HepG2 (cell line): ENCODE data around the gene G6PC3. TPM values are rescaled to one million over a fixed set of nuclear protein-coding genes. Genes with fewer than 3 reads are reported as not detected.

ENCODE experiments used
- ARNT ChIP-seq: fragments of 450-650 bp; IDR thresholded peaks from 2 replicates; pipeline ENCODE4 v1.6.1; 2017
- ATF6 ChIP-seq: sonication (generic); formaldehyde crosslinking; conservative IDR thresholded peaks from 2 replicates; pipeline ENCODE4 v1.4.0; 2020; ENCODE audit warnings: missing genetic modification reagents
- CEBPB ChIP-seq: IDR thresholded peaks from 2 replicates; pipeline ENCODE4 v1.6.1; 2011; ENCODE audit warnings: low read depth, low read length, improper control_type of control experiment, borderline replicate concordance
- DPF2 ChIP-seq: sonication (generic); formaldehyde crosslinking; IDR thresholded peaks from 2 replicates; pipeline ENCODE4 v1.4.0; 2020; ENCODE audit warnings: mild to moderate bottlenecking, low read depth, missing genetic modification reagents, borderline replicate concordance
- HOXA5 ChIP-seq: sonication (generic); formaldehyde crosslinking; IDR thresholded peaks from 2 replicates; pipeline ENCODE4 v1.4.0; 2020; ENCODE audit warnings: missing genetic modification reagents
- ISL2 ChIP-seq: sonication (generic); formaldehyde crosslinking; IDR thresholded peaks from 2 replicates; pipeline ENCODE4 v1.5.0; 2020; ENCODE audit warnings: missing genetic modification reagents
- KDM5A ChIP-seq: fragments of 200-600 bp; sonication (generic); IDR thresholded peaks from 2 replicates; pipeline ENCODE4 v1.7.0; 2018; ENCODE audit warnings: antibody characterized with exemption, mild to moderate bottlenecking, low read length, borderline replicate concordance
- MEIS2 ChIP-seq: sonication (generic); formaldehyde crosslinking; IDR thresholded peaks from 2 replicates; pipeline ENCODE4 v1.9.0; 2021; ENCODE audit warnings: mild to moderate bottlenecking, missing genetic modification reagents
- NFATC3 ChIP-seq: sonication (generic); formaldehyde crosslinking; IDR thresholded peaks from 2 replicates; pipeline ENCODE4 v1.5.1; 2020; ENCODE audit warnings: mild to moderate bottlenecking, missing genetic modification reagents
- ONECUT2 ChIP-seq: sonication (generic); formaldehyde crosslinking; IDR thresholded peaks from 2 replicates; pipeline ENCODE4 v1.4.0; 2020; ENCODE audit warnings: missing genetic modification reagents
- PHF21A ChIP-seq: sonication (generic); formaldehyde crosslinking; IDR thresholded peaks from 2 replicates; pipeline ENCODE4 v1.5.0; 2020; ENCODE audit warnings: mild to moderate bottlenecking, missing genetic modification reagents
- SP4 ChIP-seq: sonication (generic); formaldehyde crosslinking; IDR thresholded peaks from 2 replicates; pipeline ENCODE4 v1.8.1; 2023; ENCODE audit warnings: mild to moderate bottlenecking, missing genetic modification reagents
- SRF ChIP-seq: IDR thresholded peaks from 2 replicates; pipeline ENCODE4 v1.6.1; 2011; ENCODE audit warnings: mild to moderate bottlenecking, low read depth, low read length, moderate library complexity
- STAT6 ChIP-seq: sonication (generic); formaldehyde crosslinking; IDR thresholded peaks from 2 replicates; pipeline ENCODE4 v1.4.0; 2020; ENCODE audit warnings: missing genetic modification reagents, mild to moderate bottlenecking, borderline replicate concordance
- ZBED4 ChIP-seq: sonication (generic); formaldehyde crosslinking; IDR thresholded peaks from 2 replicates; pipeline ENCODE4 v1.4.0; 2020; ENCODE audit warnings: missing genetic modification reagents, borderline replicate concordance
- ZKSCAN1 ChIP-seq: fragments of 150-350 bp; IDR thresholded peaks from 2 replicates; pipeline ENCODE4 v1.6.1; 2014; ENCODE audit warnings: low read length
- ZNF761 ChIP-seq: sonication (generic); formaldehyde crosslinking; conservative IDR thresholded peaks from 2 replicates; pipeline ENCODE4 v1.4.0; 2020; ENCODE audit warnings: mild to moderate bottlenecking, missing genetic modification reagents
- ZNF841 ChIP-seq: sonication (generic); formaldehyde crosslinking; IDR thresholded peaks from 2 replicates; pipeline ENCODE4 v1.8.1; 2023; ENCODE audit warnings: missing genetic modification reagents, borderline replicate concordance
- ZNF883 ChIP-seq: sonication (generic); formaldehyde crosslinking; IDR thresholded peaks from 2 replicates; pipeline ENCODE4 v1.5.1; 2020; ENCODE audit warnings: mild to moderate bottlenecking, missing genetic modification reagents; ENCODE audit errors: not compliant biosample characterization
- polyA plus RNA-seq, 8 experiments: library from polyadenylated mRNA; depleted of rRNA in 3 of 8; stranded (reverse) in 7 of 8; unstranded in 1 of 8; fragments of >200 nt; fragmentation: Illumina TruSeq in 4 of 8; extraction: Trizol in 4 of 8; gene quantifications; 2 replicates each; pipeline versions ENCODE4 v1.2.1 to v1.2.3, GENCODE V29; 2011 to 2016; ENCODE audit warnings: low read depth in 4 of 8, missing spikeins in 1 of 8, mixed read lengths in 1 of 8; ENCODE audit not compliant: insufficient read depth in 1 of 8
- total RNA-seq, 5 experiments: library from RNA; depleted of rRNA; stranded (reverse); fragments of >200 nt; fragmentation: Illumina TruSeq; extraction: Trizol; gene quantifications; 2 replicates each; pipeline ENCODE4 v1.2.3, GENCODE V29; 2016; ENCODE audit warnings: low read depth in 1 of 5

The G6PC3 gene
- total and polyA plus RNA-seq, 2 of the 13 experiments (the other 11 are each of a cell fraction or from before 2014, with no cell fraction given) = 38.5 to 75.8 TPM

GRCh38 chr17:44108440-44109311 lies 38.1 kb downstream of the G6PC3 start (continued):
- peak; percentile 30; the same call in 1 of the 2 replicates for TF ChIP-seq ZBED4 (CRISPR knock-in tag)
- no peak for TF ChIP-seq ARNT
- peak; percentile 75 for TF ChIP-seq ISL2 (CRISPR knock-in tag)
- TF ChIP-seq ZNF761 (CRISPR knock-in tag) = peak; percentile 94
- TF ChIP-seq KDM5A = peak; percentile 63; the same call in 1 of the 2 replicates
- no peak for TF ChIP-seq CEBPB
- TF ChIP-seq ATF6 = no peak; the same call in 1 of the 2 replicates
- peak; percentile 89 for TF ChIP-seq DPF2 (CRISPR knock-in tag)
- peak; percentile 99 for TF ChIP-seq PHF21A (CRISPR knock-in tag)
- TF ChIP-seq STAT6 (CRISPR knock-in tag) = 0 out of 2 replicates have a peak, but pooled peaks have one; percentile 31
- TF ChIP-seq ZNF841 (CRISPR knock-in tag) = no peak
- TF ChIP-seq ONECUT2 (CRISPR knock-in tag) = no peak
- TF ChIP-seq NFATC3 (CRISPR knock-in tag) = 0 out of 2 replicates have a peak, but pooled peaks have one; percentile 75
- no peak; the same call in 1 of the 2 replicates for TF ChIP-seq HOXA5 (CRISPR knock-in tag)
- TF ChIP-seq MEIS2 (CRISPR knock-in tag) = no peak; the same call in 1 of the 2 replicates
- peak; percentile 58 for TF ChIP-seq ZNF883 (CRISPR knock-in tag)
- TF ChIP-seq SRF = no peak
- no peak for TF ChIP-seq ZKSCAN1
- TF ChIP-seq SP4 (CRISPR knock-in tag) = no peak
